ENCODE measurements around the gene FIBCD1.

- TF ChIP-seq CTCF (IDR thresholded peaks at IDR 0.05; ENCODE audit: insufficient read depth, low read depth, low read length) = no peak
- no peak for TF ChIP-seq EZH2 (IDR thresholded peaks at IDR 0.05; ENCODE audit: insufficient read depth, low read length)
Observed at GRCh38 chr9:130900701-130901497, 38.1 kb downstream of the FIBCD1 start.

Measured in astrocyte (in vitro differentiated cells and primary cell).